Astrocyte (in vitro differentiated cells and primary cell): ENCODE data around the gene HPRT1. TPM values are rescaled to one million over a fixed set of nuclear protein-coding genes. Genes with fewer than 3 reads are reported as not detected.
A peak's percentile ranks its signal among the peaks of the same experiment; 100 is the strongest.

Source experiments
- DNase-seq: peaks from one replicate; pipeline ENCODE4 v3.0.0-alpha.2; 2010; ENCODE audit warnings: low read depth
- FAIRE-seq: peaks from 2 replicates; lab custom pipeline; 2011; peaks lifted over from hg19 to GRCh38; lab: Jason Lieb, UNC
- H2AFZ ChIP-seq: 2 replicates; pipeline ENCODE4 v1.6.0; 2012; ENCODE audit warnings: low read depth, low read length, inconsistent platforms
- H3K27ac ChIP-seq: 2 replicates; pipeline ENCODE4 v1.5.1; 2011; ENCODE audit warnings: low read depth, low read length, inconsistent platforms
- H3K27me3 ChIP-seq: 2 replicates; pipeline ENCODE4 v1.6.0; 2011; ENCODE audit warnings: low read length, inconsistent platforms; ENCODE audit not compliant: insufficient read depth
- H3K36me3 ChIP-seq: 2 replicates; pipeline ENCODE4 v1.5.1; 2011; ENCODE audit warnings: low read length, inconsistent platforms; ENCODE audit not compliant: insufficient read depth
- H3K4me1 ChIP-seq: 2 replicates; pipeline ENCODE4 v1.5.1; 2011; ENCODE audit warnings: low read length, inconsistent platforms; ENCODE audit not compliant: insufficient read depth
- H3K4me2 ChIP-seq: 2 replicates; pipeline ENCODE4 v1.6.0; 2012; ENCODE audit warnings: low read length, inconsistent platforms
- H3K4me3 ChIP-seq: 2 replicates; pipeline ENCODE4 v1.5.1; 2011; ENCODE audit warnings: low read depth, mild to moderate bottlenecking, low read length, inconsistent platforms; ENCODE audit not compliant: insufficient read depth
- H3K79me2 ChIP-seq: 2 replicates; pipeline ENCODE4 v1.6.0; 2012; ENCODE audit warnings: mild to moderate bottlenecking, low read length, inconsistent platforms; ENCODE audit not compliant: insufficient read depth
- H3K9ac ChIP-seq: 2 replicates; pipeline ENCODE4 v1.6.0; 2012; ENCODE audit warnings: mild to moderate bottlenecking, low read length, inconsistent platforms
- H3K9me3 ChIP-seq: 2 replicates; pipeline ENCODE4 v1.5.1; 2012; ENCODE audit warnings: low read depth, mild to moderate bottlenecking, low read length, inconsistent platforms; ENCODE audit not compliant: insufficient read depth
- H4K20me1 ChIP-seq: 2 replicates; pipeline ENCODE4 v1.6.0; 2012; ENCODE audit warnings: low read length, inconsistent platforms; ENCODE audit not compliant: insufficient read depth
- H3K27ac Mint-ChIP-seq: one replicate; pipeline ENCODE4 v1.8.0; 2021; ENCODE audit warnings: mild to moderate bottlenecking, mixed read lengths; ENCODE audit not compliant: unreplicated experiment
- H3K27me3 Mint-ChIP-seq: one replicate; pipeline ENCODE4 v1.8.0; 2021; ENCODE audit warnings: low read depth, mixed read lengths; ENCODE audit not compliant: unreplicated experiment
- H3K36me3 Mint-ChIP-seq: one replicate; pipeline ENCODE4 v1.8.0; 2021; ENCODE audit warnings: low read depth, mixed read lengths; ENCODE audit not compliant: unreplicated experiment
- H3K4me1 Mint-ChIP-seq: one replicate; pipeline ENCODE4 v1.8.0; 2021; ENCODE audit warnings: low read depth, mixed read lengths; ENCODE audit not compliant: unreplicated experiment
- H3K4me3 Mint-ChIP-seq: one replicate; pipeline ENCODE4 v1.8.0; 2021; ENCODE audit warnings: mild to moderate bottlenecking, moderate library complexity, mixed read lengths; ENCODE audit not compliant: unreplicated experiment
- H3K9me3 Mint-ChIP-seq: one replicate; pipeline ENCODE4 v1.8.0; 2021; ENCODE audit warnings: mild to moderate bottlenecking, mixed read lengths; ENCODE audit not compliant: unreplicated experiment
- EZH2 ChIP-seq: IDR thresholded peaks from 2 replicates; pipeline ENCODE4 v1.6.1; 2012; ENCODE audit warnings: mild to moderate bottlenecking, low read length, inconsistent platforms; ENCODE audit not compliant: insufficient read depth
- total RNA-seq: library from RNA; stranded (reverse); gene quantifications from 2 replicates; pipeline ENCODE4 v1.2.1, GENCODE V29; 2021
- TF ChIP-seq, protein P1 (sequence below): IDR thresholded peaks from 2 replicates; pipeline ENCODE4 v1.5.1; 2011; ENCODE audit warnings: low read depth, mild to moderate bottlenecking, inconsistent platforms, low read length, moderate library complexity; ENCODE audit not compliant: insufficient read depth

HPRT1 gene
- total RNA-seq, 1 donor from 2014 or later, result 20.2 TPM

DNA sequence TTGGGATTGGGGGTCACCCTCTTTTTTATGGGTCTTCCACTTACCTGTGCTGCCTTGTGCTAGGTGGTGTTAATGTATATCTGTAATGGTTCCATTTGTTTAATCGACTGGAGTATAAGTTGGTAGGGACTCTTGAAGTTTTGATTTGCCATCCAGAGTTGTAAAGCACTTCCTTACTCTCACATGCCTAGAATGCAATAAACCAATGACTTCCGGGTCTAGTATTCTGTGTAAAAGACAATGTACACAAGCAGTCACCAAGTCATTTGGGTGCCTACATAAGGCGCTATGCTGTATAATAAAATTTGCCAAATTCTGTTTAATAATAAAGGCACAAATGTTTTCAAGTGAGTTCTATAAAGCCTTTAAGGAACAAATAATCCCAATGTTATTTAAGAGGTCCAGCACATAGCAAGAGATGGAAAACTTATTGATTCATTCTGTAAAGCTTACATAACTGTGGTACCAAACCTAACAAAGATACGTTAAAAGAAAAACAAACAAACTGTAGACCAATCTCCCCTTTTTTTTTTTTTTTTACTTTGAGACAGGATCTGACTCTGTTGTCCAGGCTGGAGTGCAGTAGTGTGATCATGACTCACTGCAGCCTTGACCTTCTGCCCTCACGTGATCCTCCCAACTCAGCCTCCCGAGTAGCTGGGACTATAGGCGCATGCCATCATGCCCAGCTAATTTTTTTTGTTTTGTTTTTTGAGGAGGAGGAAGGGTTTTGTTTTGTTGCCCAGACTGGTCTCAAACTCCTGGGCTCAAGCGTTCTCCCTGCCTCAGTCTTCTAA lies 41.5 kb upstream of the HPRT1 start:
- H3K4me3 Mint-ChIP-seq, result no peak overlapping the region
- no peaks in the 10 kb centered on the region for H3K9me3 Mint-ChIP-seq
- Histone ChIP-seq H4K20me1 (no peaks in the 10 kb centered on the region), H3K4me1 (no peaks in the 10 kb centered on the region), H3K4me2 (no peak overlapping the region), H3K79me2 (no peaks in the 10 kb centered on the region), H3K27ac (no peak overlapping the region), H2AFZ (no peak overlapping the region), H3K9ac (no peak overlapping the region), H3K4me3 (no peak overlapping the region), H3K36me3 (peaks cover 6% of the 10 kb centered on the region), H3K9me3 (no peaks in the 10 kb centered on the region), H3K27me3 (no peaks in the 10 kb centered on the region)
- DNase-seq, result no peak
- FAIRE-seq, result peak; percentile 72
- peaks cover 3% of the 10 kb centered on the region for H3K36me3 Mint-ChIP-seq
- H3K4me1 Mint-ChIP-seq, result no peaks in the 10 kb centered on the region
- no peak overlapping the region for H3K27ac Mint-ChIP-seq
- TF ChIP-seq, protein P1, sequence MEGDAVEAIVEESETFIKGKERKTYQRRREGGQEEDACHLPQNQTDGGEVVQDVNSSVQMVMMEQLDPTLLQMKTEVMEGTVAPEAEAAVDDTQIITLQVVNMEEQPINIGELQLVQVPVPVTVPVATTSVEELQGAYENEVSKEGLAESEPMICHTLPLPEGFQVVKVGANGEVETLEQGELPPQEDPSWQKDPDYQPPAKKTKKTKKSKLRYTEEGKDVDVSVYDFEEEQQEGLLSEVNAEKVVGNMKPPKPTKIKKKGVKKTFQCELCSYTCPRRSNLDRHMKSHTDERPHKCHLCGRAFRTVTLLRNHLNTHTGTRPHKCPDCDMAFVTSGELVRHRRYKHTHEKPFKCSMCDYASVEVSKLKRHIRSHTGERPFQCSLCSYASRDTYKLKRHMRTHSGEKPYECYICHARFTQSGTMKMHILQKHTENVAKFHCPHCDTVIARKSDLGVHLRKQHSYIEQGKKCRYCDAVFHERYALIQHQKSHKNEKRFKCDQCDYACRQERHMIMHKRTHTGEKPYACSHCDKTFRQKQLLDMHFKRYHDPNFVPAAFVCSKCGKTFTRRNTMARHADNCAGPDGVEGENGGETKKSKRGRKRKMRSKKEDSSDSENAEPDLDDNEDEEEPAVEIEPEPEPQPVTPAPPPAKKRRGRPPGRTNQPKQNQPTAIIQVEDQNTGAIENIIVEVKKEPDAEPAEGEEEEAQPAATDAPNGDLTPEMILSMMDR, result no peak
- no peak for TF ChIP-seq EZH2
- no peaks in the 10 kb centered on the region for H3K27me3 Mint-ChIP-seq

DNA sequence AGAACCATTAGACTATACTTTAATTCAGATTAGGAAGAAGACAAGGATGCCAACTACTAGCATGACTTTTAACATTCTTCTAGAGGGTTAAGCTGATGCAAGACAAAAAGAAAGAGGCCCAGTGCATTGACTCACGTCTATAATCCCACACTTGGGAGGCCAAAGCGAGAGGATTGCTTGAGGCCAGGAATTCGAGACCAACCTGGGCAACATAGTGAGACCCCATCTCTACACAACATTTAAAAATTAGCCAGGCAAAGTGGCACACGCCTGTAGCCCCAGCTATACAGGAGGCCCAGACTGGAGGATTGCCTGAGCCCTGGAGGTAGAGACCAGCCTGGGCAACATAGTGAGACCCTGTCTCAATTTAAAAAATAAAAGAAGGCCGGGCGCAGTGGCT lies 40.2 kb upstream of the HPRT1 start:
- H4K20me1 ChIP-seq, result no peaks in the 10 kb centered on the region
- no peak overlapping the region for H3K4me3 Mint-ChIP-seq
- TF ChIP-seq, protein P1, result no peak
- TF ChIP-seq EZH2, result no peak
- H3K9me3 ChIP-seq, result no peaks in the 10 kb centered on the region
- H3K27ac Mint-ChIP-seq, result no peak overlapping the region
- no peak overlapping the region for H3K4me2 ChIP-seq
- no peaks in the 10 kb centered on the region for H3K4me1 Mint-ChIP-seq
- H3K36me3 ChIP-seq, result peaks cover 6% of the 10 kb centered on the region
- no peaks in the 10 kb centered on the region for H3K4me1 ChIP-seq
- no peaks in the 10 kb centered on the region for H3K79me2 ChIP-seq
- FAIRE-seq, result no peak
- no peaks in the 10 kb centered on the region for H3K9me3 Mint-ChIP-seq
- H3K27me3 ChIP-seq, result no peaks in the 10 kb centered on the region
- H3K27me3 Mint-ChIP-seq, result no peaks in the 10 kb centered on the region
- no peak overlapping the region for H3K9ac ChIP-seq
- peaks cover 3% of the 10 kb centered on the region for H3K36me3 Mint-ChIP-seq
- DNase-seq, result no peak
- no peak overlapping the region for H3K27ac ChIP-seq
- no peak overlapping the region for H3K4me3 ChIP-seq
- H2AFZ ChIP-seq, result no peak overlapping the region

DNA sequence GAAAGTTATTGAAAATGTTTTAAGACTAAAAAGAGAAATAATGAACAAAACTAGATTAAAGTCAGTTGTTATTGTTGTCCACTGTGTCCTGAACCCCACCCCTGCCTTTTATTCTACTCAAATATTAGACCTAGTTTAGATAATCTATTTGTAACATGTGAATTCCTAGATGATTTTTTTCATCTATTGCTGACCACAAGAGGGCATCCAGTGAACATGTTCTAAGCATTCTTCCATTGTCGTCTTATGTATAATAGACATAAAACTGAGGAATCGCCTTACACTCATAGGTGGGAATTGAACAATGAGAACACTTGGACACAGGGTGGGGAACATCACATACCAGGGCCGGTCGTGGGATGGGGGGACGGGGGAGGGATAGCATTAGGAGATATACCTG lies 36.4 kb upstream of the HPRT1 start:
- no peaks in the 10 kb centered on the region for H3K36me3 Mint-ChIP-seq
- Histone ChIP-seq H3K27me3 (no peaks in the 10 kb centered on the region), H3K79me2 (no peaks in the 10 kb centered on the region), H3K27ac (no peak overlapping the region), H3K4me1 (no peaks in the 10 kb centered on the region), H4K20me1 (no peaks in the 10 kb centered on the region), H3K9ac (no peak overlapping the region), H3K36me3 (no peaks in the 10 kb centered on the region), H3K4me3 (no peak overlapping the region), H3K9me3 (no peaks in the 10 kb centered on the region), H2AFZ (no peak overlapping the region), H3K4me2 (no peak overlapping the region)
- peak; percentile 6 for DNase-seq
- no peaks in the 10 kb centered on the region for H3K4me1 Mint-ChIP-seq
- FAIRE-seq, result peak; percentile 59
- no peak for TF ChIP-seq EZH2
- TF ChIP-seq, protein P1, result peak; percentile 21
- H3K27me3 Mint-ChIP-seq, result no peaks in the 10 kb centered on the region
- H3K9me3 Mint-ChIP-seq, result no peaks in the 10 kb centered on the region
- no peak overlapping the region for H3K4me3 Mint-ChIP-seq
- no peak overlapping the region for H3K27ac Mint-ChIP-seq
